ENCODE measurements around the gene PLLP. TPM values are rescaled to one million over a fixed set of nuclear protein-coding genes. Genes with fewer than 3 reads are reported as not detected.

Gene PLLP
- total RNA-seq, 4 donors from 2014 or later: 4.4 to 13.5 (median 9.6) TPM

GRCh38 chr16:57316390-57317017 is 32.0 kb upstream of the PLLP start:
- 78% methylated on average over 3 of the region's 3 CpGs; no CpG with 5 or more reads in 1 of the 2 donors for WGBS, 2 donors (ENCODE audit: low coverage in 1 of 2)
- intact Hi-C loops (cut with DNase I; ENCODE audit: low total_unique reads) (no loop called here), in situ Hi-C loops (cut with MboI; ENCODE audit: low pct_ligation_motif_present in 1 of 4, low pct_unique_long_range_greater_than_20kb in 1 of 4, low sequenced_read_pairs in 3 of 4) (no loop called here)
- Histone ChIP-seq H3K27ac (peak overlapping the region; percentile 58 to 62 (median 58)), H3K4me3 (no peak overlapping the region), H3K27me3 (no peaks in the 10 kb centered on the region), H3K36me3 (no peaks in the 10 kb centered on the region), H3K4me1 (peaks cover 0 to 17% (median 4%) of the 10 kb centered on the region in 4 donors), H3K9me3 (no peaks in the 10 kb centered on the region)
- TF ChIP-seq EP300 (IDR thresholded peaks at IDR 0.05; ENCODE audit: low read depth) (no peak), POLR2AphosphoS5 (IDR thresholded peaks at IDR 0.05) (peak; percentile 41 to 64 (median 63))
- no peak for DNase-seq

DNA sequence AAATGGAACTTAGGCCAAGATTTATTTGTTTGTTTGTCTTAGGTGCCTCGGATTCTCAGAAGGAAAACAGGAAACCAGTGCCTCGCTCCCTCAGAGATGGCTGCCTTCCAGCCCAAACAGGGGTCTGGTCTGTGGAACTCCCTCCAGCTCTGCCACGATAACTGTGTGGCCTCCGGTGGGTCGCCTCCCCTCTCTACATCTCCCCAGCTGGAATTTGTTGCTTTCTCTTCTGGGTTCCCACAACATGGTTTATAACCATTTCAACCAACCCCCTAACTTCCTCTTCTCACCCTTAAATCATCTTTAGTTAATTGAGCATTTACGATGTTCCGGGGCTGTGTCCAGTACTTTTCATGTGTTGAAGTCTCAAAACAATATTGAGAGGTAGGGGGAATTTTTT is 30.9 kb upstream of the PLLP start:
- H3K4me3 ChIP-seq: no peak overlapping the region
- H3K9me3 ChIP-seq: no peaks in the 10 kb centered on the region
- intact Hi-C loops (cut with DNase I; ENCODE audit: low total_unique reads) (no loop called here), in situ Hi-C loops (cut with MboI; ENCODE audit: low pct_ligation_motif_present in 1 of 4, low pct_unique_long_range_greater_than_20kb in 1 of 4, low sequenced_read_pairs in 3 of 4) (no loop called here)
- TF ChIP-seq EP300 (IDR thresholded peaks at IDR 0.05; ENCODE audit: low read depth) (no peak), POLR2A (IDR thresholded peaks at IDR 0.05) (no peak), POLR2AphosphoS5 (IDR thresholded peaks at IDR 0.05) (no peak), CTCF (IDR thresholded peaks at IDR 0.05) (no peak)
- H3K36me3 ChIP-seq: no peaks in the 10 kb centered on the region
- H3K27me3 ChIP-seq: no peaks in the 10 kb centered on the region
- 63 to 66% methylated on average over 2 to 7 of the region's 7 CpGs for WGBS, 2 donors (ENCODE audit: low coverage in 1 of 2)
- peaks cover 0 to 17% (median 4%) of the 10 kb centered on the region in 4 donors for H3K4me1 ChIP-seq
- H3K27ac ChIP-seq: no peak overlapping the region
- no peak for DNase-seq

DNA sequence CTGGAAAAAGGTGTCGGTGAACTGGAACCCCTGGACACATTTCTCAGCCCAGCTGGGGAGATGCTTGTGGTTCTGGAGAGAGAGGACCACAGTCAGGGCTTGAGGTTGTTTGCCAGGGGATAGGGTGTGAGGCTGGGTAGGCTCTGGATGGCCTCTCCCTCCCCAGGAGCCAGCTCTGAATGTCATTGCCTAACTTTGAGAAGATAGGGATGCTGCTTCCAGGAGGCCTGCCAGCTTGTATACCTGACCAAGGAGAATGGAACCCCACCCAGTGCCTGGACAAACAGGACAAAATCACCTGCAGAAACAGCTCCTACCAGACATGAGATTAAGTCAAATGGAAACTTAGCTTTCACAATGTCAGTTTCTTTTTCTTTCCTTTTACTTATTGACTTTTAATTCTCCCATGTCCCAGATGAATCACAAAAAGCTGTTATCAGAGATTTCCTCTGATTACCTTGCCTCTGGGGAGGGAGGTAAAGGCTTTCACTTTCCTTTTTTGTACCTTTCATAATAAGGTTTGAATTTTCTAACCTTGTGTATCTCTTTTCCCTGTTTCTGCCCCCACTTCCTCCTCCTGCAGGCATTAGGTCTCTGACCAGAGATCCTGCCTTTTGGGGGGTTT is 29.8 kb upstream of the PLLP start:
- H3K4me1 ChIP-seq: peaks cover 0 to 17% (median 4%) of the 10 kb centered on the region in 4 donors
- 73% methylated on average over 1 of the region's 1 CpG; no CpG with 5 or more reads in 1 of the 2 donors for WGBS, 2 donors (ENCODE audit: low coverage in 1 of 2)
- no peak for DNase-seq
- in situ Hi-C loops (cut with MboI; ENCODE audit: low pct_ligation_motif_present in 1 of 4, low pct_unique_long_range_greater_than_20kb in 1 of 4, low sequenced_read_pairs in 3 of 4): no loop called here
- no peaks in the 10 kb centered on the region for H3K9me3 ChIP-seq
- no peaks in the 10 kb centered on the region for H3K27me3 ChIP-seq
- no peak overlapping the region for H3K4me3 ChIP-seq
- no peak for TF ChIP-seq CTCF (IDR thresholded peaks at IDR 0.05)
- no peak for TF ChIP-seq POLR2A (IDR thresholded peaks at IDR 0.05)
- no peak for TF ChIP-seq EP300 (IDR thresholded peaks at IDR 0.05; ENCODE audit: low read depth)
- TF ChIP-seq POLR2AphosphoS5 (IDR thresholded peaks at IDR 0.05): no peak
- H3K27ac ChIP-seq: no peak overlapping the region
- no peaks in the 10 kb centered on the region for H3K36me3 ChIP-seq
- intact Hi-C loops (cut with DNase I; ENCODE audit: low total_unique reads): no loop called here

DNA sequence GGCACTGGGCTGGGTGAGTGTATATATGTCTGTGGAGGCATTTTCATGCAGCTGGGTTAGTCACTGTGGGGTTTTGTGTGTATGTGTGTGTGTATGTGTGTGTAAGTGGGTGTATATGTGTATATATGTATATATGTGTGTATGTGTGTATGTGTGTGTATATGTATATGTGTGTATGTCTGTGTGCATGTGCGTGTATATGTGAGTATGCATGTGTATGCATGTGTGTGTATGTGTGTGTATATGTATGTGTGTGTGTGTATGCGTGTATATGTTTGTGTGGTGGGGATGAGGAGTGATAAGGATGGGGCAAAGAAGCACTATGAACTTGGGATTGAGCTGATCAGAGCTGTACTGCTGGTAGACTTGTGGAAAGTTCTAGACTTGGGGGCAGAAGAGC is 29.0 kb upstream of the PLLP start:
- Histone ChIP-seq H3K36me3 (no peaks in the 10 kb centered on the region), H3K9me3 (no peaks in the 10 kb centered on the region), H3K4me1 (peaks cover 0 to 17% (median 4%) of the 10 kb centered on the region in 4 donors), H3K27ac (no peak overlapping the region), H3K27me3 (no peaks in the 10 kb centered on the region), H3K4me3 (no peak overlapping the region)
- no peak for DNase-seq
- in situ Hi-C loops (cut with MboI; ENCODE audit: low pct_ligation_motif_present in 1 of 4, low pct_unique_long_range_greater_than_20kb in 1 of 4, low sequenced_read_pairs in 3 of 4): no loop called here
- WGBS, 2 donors (ENCODE audit: low coverage in 1 of 2): 90 to 100% methylated on average over 2 of the region's 2 CpGs
- intact Hi-C loops (cut with DNase I; ENCODE audit: low total_unique reads): no loop called here
- TF ChIP-seq POLR2AphosphoS5 (IDR thresholded peaks at IDR 0.05) (no peak), CTCF (IDR thresholded peaks at IDR 0.05) (no peak), POLR2A (IDR thresholded peaks at IDR 0.05) (no peak), EP300 (IDR thresholded peaks at IDR 0.05; ENCODE audit: low read depth) (no peak)
